Adrenal gland (tissue), 19 donors: ENCODE data around the gene TXNDC2. TPM values are rescaled to one million over a fixed set of nuclear protein-coding genes. Genes with fewer than 3 reads are reported as not detected.

Experiments
- DNase-seq, 7 donors: peaks; one replicate each; pipeline ENCODE4 v3.0.0-alpha.2; 2019 to 2020
- H3K27ac ChIP-seq, 5 donors: fragments of 200-600 bp; sonication (generic) in 4 of 5; 1 replicate in 3 of 5; 2 replicates in 2 of 5; pipeline versions ENCODE4 v1.5.1 to v1.8.0; 2016 to 2020; ENCODE audit warnings: mild to moderate bottlenecking in 1 of 5
- H3K27me3 ChIP-seq: fragments of 200-600 bp; 2 replicates; pipeline ENCODE4 v1.8.0; 2021
- H3K36me3 ChIP-seq, 2 donors: fragments of 200-600 bp; replicated peaks in 1 of 2; 1 replicate in 1 of 2; 2 replicates in 1 of 2; pipeline versions ENCODE4 v1.5.1 to v1.8.0; 2018 to 2022
- H3K4me1 ChIP-seq, 2 donors: fragments of 200-600 bp; replicated peaks in 1 of 2; 1 replicate in 1 of 2; 2 replicates in 1 of 2; pipeline versions ENCODE4 v1.5.1 to v1.8.0; 2018 to 2021
- H3K4me3 ChIP-seq, 4 donors: fragments of 200-600 bp; sonication (generic) in 3 of 4; one replicate each; pipeline ENCODE4 v1.5.1; 2016 to 2018
- H3K9me3 ChIP-seq, 3 donors: fragments of 200-600 bp; sonication (generic) in 1 of 3; replicated peaks in 1 of 3; 1 replicate in 2 of 3; 2 replicates in 1 of 3; pipeline versions ENCODE4 v1.5.1 to v1.8.0; 2016 to 2021
- POLR2A ChIP-seq, 2 donors: fragments of 450-650 bp; IDR thresholded peaks; one replicate each; pipeline ENCODE4 v1.6.1; 2017; ENCODE audit warnings: antibody characterized with exemption in 2 of 2, mild to moderate bottlenecking in 2 of 2, moderate library complexity in 1 of 2
- WGBS, 4 donors: extraction: QIAGEN DNeasy Blood & Tissue Kit in 2 of 4; methylation state at CpG; one replicate each; pipeline versions ENCODE4 v1.1.5 to v1.1.7; 2013 to 2017; 5-methylcytosine and 5-hydroxymethylcytosine counted together
- intact Hi-C, 2 donors: fragments of 100-400 bp; cut with DNase I; formaldehyde crosslinking; loops; one replicate each; pipeline versions ENCODE4 v1.14.1 to v1.15.0; 2022 to 2023
- long read RNA-seq, 10 donors: library from polyadenylated mRNA in 3 of 10; unstranded in 2 of 10; stranded (forward) in 1 of 10; transcript quantifications; one replicate each; pipeline ENCODE4 v2.0.0 and lab custom pipeline, GENCODE V29; 2021 to 2026
- polyA plus RNA-seq, 3 donors: library from polyadenylated mRNA; stranded (reverse); fragments of 200-250 nt in 2 of 3; fragments of 350-450 nt in 1 of 3; fragmentation: Illumina TruSeq in 1 of 3; extraction: RNeasy Lipid Tissue Mini Kit (QIAGEN cat#74804) in 1 of 3; gene quantifications; one replicate each; pipeline ENCODE4 v1.2.3, GENCODE V29; 2013 to 2014
- total RNA-seq, 9 donors: library from RNA; depleted of rRNA in 4 of 9; stranded (reverse); fragments of >200 nt in 4 of 9; fragments of 120-200 nt in 1 of 9; fragmentation: NEBNext Ultra II Directional in 1 of 9; extraction: Animal tissue kit (Norgen Biotek cat#: 25700) in 1 of 9; gene quantifications; one replicate each; pipeline versions ENCODE4 v1.1.0 to v1.2.4, GENCODE V29; 2013 to 2023
- TF ChIP-seq, protein P1 (sequence below), 6 experiments: fragments of 450-650 bp in 4 of 6; fragments of 200-600 bp in 2 of 6; sonication (generic) in 1 of 6; IDR thresholded peaks; 1 replicate in 5 of 6; 2 replicates in 1 of 6; pipeline versions ENCODE4 v1.5.1 to v1.8.0; 2016 to 2021; ENCODE audit warnings: antibody characterized with exemption in 6 of 6, mild to moderate bottlenecking in 2 of 6, moderate library complexity in 1 of 6
- donor health status: healthy with polysubstance abuse.
- donor health status: Bipolar disorder and iron deficiency.
- donor health status: DM: yes; HTN: yes; CAD: no.
- donor health status: DM: no; HTN: no; CAD: no.
- donor health status: DM: no; HTN: no; CAD: no.
- donor health status: DM: yes; HTN: yes; CAD: no.

The TXNDC2 gene
- total RNA-seq (under 1 TPM in 6 of 9 donors, not detected in 3; 0.08 to 0.43 (median 0.23) TPM), polyA plus RNA-seq (under 1 TPM in 1 of 3 donors, not detected in 2; 0.22 TPM)
- long read RNA-seq, donor 1: 0 reads
- long read RNA-seq, donor 2: 0 reads
- long read RNA-seq, donor 3: 0 reads
- long read RNA-seq, donor 4: 0 reads
- long read RNA-seq, donor 5: 0 reads
- long read RNA-seq, donor 6: 0 reads
- long read RNA-seq, donor 7: 0 reads
- long read RNA-seq, donor 8: 0 reads
- long read RNA-seq, donor 9: 0 reads
- long read RNA-seq, donor 10: 0 reads

DNA sequence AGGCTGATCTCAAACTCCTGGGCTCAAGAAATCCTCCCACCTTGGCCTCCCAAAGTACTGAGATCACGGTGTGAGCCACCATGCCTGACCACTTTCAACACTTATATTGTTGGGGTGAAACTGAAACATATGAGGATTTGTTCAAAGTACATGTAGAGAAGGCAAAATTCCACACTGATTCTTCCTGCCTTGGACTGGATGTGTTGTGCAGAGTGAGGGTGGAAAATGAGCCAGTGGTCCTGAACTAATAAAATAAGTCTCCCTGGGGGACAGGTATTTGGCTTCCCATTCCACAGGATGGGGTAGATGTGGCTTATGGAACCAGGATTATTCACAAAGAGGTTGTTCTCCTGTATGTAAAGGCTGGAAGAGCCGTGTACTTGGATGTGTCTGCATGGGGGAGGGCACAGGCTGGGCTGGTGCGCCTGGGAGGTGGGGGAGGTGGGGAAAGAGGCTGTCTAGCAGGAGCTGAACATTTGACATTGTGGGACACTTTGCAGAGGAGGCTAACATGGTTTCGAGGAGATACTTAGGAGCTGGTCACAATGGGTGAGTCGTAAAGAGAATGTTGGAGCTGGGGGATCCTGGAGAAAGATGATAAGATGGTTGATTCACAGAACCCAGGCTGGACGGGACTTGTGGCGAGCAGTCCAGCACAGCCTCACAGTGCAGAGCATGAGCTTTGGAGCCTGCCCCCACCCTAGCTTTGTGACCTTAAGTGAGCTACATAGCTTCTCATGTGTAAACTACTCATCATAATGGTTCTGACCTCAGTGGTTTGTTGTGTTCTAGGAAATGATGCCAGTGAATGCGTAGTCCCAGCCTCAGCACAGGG, at the start of gene TXNDC2:
Gene TXNDC2, plus strand, starts transcription at position 804 of the 835 bp plus-strand sequence. CDS start 708 bp downstream, outside the sequence.
- 90 to 95% (median 95%) methylated on average over 6 to 8 of the region's 8 CpGs for WGBS, 4 donors
- intact Hi-C loops: no loop called here
- no peak for DNase-seq

GRCh38 chr18:9838144-9838877, 47.5 kb upstream of the TXNDC2 start:
- Histone ChIP-seq H3K4me1 (peaks cover 0 to 10% of the 10 kb centered on the region in 2 donors), H3K27ac (no peak overlapping the region), H3K4me3 (no peak overlapping the region), H3K9me3 (no peaks in the 10 kb centered on the region), H3K27me3 (no peaks in the 10 kb centered on the region), H3K36me3 (no peaks in the 10 kb centered on the region)
- WGBS, 4 donors: 85 to 92% (median 89%) methylated on average over 10 of the region's 10 CpGs
- TF ChIP-seq, protein P1, sequence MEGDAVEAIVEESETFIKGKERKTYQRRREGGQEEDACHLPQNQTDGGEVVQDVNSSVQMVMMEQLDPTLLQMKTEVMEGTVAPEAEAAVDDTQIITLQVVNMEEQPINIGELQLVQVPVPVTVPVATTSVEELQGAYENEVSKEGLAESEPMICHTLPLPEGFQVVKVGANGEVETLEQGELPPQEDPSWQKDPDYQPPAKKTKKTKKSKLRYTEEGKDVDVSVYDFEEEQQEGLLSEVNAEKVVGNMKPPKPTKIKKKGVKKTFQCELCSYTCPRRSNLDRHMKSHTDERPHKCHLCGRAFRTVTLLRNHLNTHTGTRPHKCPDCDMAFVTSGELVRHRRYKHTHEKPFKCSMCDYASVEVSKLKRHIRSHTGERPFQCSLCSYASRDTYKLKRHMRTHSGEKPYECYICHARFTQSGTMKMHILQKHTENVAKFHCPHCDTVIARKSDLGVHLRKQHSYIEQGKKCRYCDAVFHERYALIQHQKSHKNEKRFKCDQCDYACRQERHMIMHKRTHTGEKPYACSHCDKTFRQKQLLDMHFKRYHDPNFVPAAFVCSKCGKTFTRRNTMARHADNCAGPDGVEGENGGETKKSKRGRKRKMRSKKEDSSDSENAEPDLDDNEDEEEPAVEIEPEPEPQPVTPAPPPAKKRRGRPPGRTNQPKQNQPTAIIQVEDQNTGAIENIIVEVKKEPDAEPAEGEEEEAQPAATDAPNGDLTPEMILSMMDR (IDR thresholded peaks at IDR 0.05): no peak
- no peak for TF ChIP-seq POLR2A (IDR thresholded peaks at IDR 0.05)
- intact Hi-C loops: no loop called here
- DNase-seq: peak in 1 of 7 donors; percentile 19

More for the DNA sequence above, at the start of gene TXNDC2:
- peaks cover 0 to 6% of the 10 kb centered on the region in 2 donors for H3K4me1 ChIP-seq
- H3K4me3 ChIP-seq: no peak within 1 kb of the TSS
- H3K27ac ChIP-seq: no peak within 1 kb of the TSS
- TF ChIP-seq, protein P1 (IDR thresholded peaks at IDR 0.05): no peak
- no peak for TF ChIP-seq POLR2A (IDR thresholded peaks at IDR 0.05)
- H3K27me3 ChIP-seq: no peaks in the 10 kb centered on the region
- no peaks in the 10 kb centered on the region for H3K9me3 ChIP-seq
- no peaks in the 10 kb centered on the region for H3K36me3 ChIP-seq

GRCh38 chr18:9839211-9839610, 46.6 kb upstream of the TXNDC2 start:
- H3K9me3 ChIP-seq: no peaks in the 10 kb centered on the region
- no peak for DNase-seq
- TF ChIP-seq, protein P1 (IDR thresholded peaks at IDR 0.05): no peak
- no peak for TF ChIP-seq POLR2A (IDR thresholded peaks at IDR 0.05)
- intact Hi-C loops: no loop called here
- H3K27me3 ChIP-seq: no peaks in the 10 kb centered on the region
- H3K4me3 ChIP-seq: no peak overlapping the region
- H3K36me3 ChIP-seq: no peaks in the 10 kb centered on the region
- peaks cover 0 to 10% of the 10 kb centered on the region in 2 donors for H3K4me1 ChIP-seq
- no peak overlapping the region for H3K27ac ChIP-seq
- WGBS, 4 donors: 95 to 96% (median 96%) methylated on average over 8 of the region's 8 CpGs

DNA sequence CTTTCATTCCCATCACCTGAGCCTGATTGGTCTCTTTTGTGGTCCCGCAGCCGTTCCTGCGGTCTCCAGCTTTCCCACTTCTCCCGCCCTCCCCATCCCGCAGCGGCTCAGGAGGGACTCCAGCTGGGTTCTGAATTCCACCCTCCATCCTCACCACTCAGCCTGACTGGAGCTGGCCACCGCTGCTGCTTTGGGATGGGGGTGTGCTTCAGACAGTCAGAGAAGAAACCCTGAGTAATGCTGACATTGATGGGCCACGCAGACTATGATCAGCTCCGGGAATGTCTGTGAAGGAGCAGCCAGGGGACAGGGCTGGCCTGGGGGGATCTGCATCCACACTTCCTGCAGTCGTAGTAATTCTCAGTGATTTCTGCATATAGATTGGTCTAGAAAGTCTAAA, 45.9 kb upstream of the TXNDC2 start:
- TF ChIP-seq, protein P1 (IDR thresholded peaks at IDR 0.05): no peak
- TF ChIP-seq POLR2A (IDR thresholded peaks at IDR 0.05): no peak
- Histone ChIP-seq H3K9me3 (no peaks in the 10 kb centered on the region), H3K36me3 (no peaks in the 10 kb centered on the region), H3K27me3 (no peaks in the 10 kb centered on the region), H3K4me3 (no peak overlapping the region), H3K4me1 (peaks cover 0 to 10% of the 10 kb centered on the region in 2 donors), H3K27ac (no peak overlapping the region)
- WGBS, 4 donors: 89 to 92% (median 91%) methylated on average over 10 of the region's 10 CpGs
- intact Hi-C loops: no loop called here
- peak in 1 of 7 donors; percentile 19 for DNase-seq
